ENCODE measurements around the gene COLEC11. TPM values are rescaled to one million over a fixed set of nuclear protein-coding genes. Genes with fewer than 3 reads are reported as not detected.

The COLEC11 gene
- total and polyA plus RNA-seq, 2 of the 13 experiments (the other 11 are each of a cell fraction or from before 2014, with no cell fraction given): 1.5 to 3.0 TPM

DNA sequence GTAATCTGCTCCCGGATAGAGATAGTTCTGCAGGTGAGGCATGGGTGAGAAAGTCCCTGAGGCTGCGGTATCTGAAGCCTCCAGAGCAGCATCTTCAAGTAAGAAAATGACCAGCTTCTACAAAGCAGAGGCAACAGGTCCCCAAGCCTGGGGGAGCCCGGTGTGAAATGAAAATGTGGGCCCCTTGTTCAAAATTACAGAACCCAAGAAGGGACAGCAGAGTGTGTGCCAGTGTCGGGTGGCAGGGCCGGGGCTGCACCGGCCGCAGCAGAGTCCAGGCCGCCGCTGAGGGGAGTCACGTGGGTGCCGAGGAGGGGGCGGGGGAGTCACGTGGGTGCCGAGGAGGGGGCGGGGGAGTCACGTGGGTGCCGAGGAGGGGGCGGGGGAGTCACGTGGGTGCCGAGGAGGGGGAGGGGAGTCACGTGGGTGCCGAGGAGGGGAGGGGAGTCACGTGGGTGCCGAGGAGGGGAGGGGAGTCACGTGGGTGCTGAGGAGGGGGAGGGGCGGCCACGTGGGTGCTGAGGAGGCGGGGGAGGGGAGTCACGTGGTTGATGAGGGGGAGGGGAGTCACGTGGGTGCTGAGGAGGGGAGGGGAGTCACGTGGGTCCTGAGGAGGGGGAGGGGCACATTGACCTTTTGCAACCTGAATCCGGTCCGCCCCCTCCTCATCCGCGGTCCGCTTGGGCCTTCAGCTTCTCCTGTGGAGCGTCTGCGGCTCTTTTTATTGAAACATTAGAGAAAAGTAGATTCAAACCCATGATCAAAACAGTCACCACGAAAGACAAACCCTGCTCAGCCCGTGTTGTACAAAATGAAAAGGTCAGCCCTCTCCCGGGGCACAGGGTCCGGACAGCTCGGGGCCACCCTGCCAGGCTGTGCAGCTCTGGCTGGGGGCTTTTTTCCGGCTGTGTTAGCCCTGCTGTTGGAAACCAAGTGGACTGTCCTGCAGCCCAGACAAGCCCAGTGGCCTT, 10.4 kb downstream of the COLEC11 start (continued):
- TF ChIP-seq, protein P1, sequence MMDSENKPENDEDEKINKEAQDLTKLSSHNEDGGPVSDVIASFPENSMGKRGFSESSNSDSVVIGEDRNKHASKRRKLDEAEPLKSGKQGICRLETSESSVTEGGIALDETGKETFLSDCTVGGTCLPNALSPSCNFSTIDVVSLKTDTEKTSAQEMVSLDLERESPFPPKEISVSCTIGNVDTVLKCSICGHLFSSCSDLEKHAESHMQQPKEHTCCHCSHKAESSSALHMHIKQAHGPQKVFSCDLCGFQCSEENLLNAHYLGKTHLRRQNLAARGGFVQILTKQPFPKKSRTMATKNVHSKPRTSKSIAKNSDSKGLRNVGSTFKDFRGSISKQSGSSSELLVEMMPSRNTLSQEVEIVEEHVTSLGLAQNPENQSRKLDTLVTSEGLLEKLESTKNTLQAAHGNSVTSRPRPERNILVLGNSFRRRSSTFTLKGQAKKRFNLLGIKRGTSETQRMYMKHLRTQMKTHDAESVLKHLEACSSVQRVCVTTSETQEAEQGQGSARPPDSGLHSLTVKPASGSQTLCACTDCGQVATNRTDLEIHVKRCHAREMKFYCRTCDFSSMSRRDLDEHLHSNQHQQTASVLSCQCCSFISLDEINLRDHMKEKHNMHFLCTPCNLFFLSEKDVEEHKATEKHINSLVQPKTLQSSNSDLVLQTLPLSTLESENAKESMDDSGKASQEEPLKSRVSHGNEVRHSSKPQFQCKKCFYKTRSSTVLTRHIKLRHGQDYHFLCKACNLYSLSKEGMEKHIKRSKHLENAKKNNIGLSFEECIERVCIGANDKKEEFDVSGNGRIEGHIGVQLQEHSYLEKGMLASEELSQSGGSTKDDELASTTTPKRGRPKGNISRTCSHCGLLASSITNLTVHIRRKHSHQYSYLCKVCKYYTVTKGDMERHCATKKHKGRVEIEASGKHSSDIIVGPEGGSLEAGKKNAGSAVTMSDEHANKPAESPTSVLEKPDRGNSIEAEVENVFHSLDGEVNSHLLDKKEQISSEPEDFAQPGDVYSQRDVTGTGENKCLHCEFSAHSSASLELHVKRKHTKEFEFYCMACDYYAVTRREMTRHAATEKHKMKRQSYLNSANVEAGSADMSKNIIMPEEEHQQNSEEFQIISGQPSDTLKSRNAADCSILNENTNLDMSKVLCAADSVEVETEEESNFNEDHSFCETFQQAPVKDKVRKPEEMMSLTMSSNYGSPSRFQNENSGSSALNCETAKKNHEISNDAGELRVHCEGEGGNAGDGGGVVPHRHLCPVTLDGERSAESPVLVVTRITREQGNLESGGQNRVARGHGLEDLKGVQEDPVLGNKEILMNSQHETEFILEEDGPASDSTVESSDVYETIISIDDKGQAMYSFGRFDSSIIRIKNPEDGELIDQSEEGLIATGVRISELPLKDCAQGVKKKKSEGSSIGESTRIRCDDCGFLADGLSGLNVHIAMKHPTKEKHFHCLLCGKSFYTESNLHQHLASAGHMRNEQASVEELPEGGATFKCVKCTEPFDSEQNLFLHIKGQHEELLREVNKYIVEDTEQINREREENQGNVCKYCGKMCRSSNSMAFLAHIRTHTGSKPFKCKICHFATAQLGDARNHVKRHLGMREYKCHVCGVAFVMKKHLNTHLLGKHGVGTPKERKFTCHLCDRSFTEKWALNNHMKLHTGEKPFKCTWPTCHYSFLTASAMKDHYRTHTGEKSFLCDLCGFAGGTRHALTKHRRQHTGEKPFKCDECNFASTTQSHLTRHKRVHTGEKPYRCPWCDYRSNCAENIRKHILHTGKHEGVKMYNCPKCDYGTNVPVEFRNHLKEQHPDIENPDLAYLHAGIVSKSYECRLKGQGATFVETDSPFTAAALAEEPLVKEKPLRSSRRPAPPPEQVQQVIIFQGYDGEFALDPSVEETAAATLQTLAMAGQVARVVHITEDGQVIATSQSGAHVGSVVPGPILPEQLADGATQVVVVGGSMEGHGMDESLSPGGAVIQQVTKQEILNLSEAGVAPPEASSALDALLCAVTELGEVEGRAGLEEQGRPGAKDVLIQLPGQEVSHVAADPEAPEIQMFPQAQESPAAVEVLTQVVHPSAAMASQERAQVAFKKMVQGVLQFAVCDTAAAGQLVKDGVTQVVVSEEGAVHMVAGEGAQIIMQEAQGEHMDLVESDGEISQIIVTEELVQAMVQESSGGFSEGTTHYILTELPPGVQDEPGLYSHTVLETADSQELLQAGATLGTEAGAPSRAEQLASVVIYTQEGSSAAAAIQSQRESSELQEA (CRISPR knock-in tag; IDR thresholded peaks at IDR 0.05; ENCODE audit: not compliant biosample characterization): no peak
- peak; percentile 26; the same call in 1 of the 2 replicates for TF ChIP-seq HCFC1 (IDR thresholded peaks at IDR 0.05; ENCODE audit: low read depth, low read length)
- TF ChIP-seq SP140L (CRISPR knock-in tag; IDR thresholded peaks at IDR 0.05; ENCODE audit: borderline replicate concordance): no peak
- TF ChIP-seq ESRRA (CRISPR knock-in tag; IDR thresholded peaks at IDR 0.05; ENCODE audit: low read depth): no peak
- TF ChIP-seq, protein P2, sequence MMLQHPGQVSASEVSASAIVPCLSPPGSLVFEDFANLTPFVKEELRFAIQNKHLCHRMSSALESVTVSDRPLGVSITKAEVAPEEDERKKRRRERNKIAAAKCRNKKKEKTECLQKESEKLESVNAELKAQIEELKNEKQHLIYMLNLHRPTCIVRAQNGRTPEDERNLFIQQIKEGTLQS (CRISPR knock-in tag; IDR thresholded peaks at IDR 0.05): no peak
- peak; percentile 76 for TF ChIP-seq RARA (CRISPR knock-in tag; IDR thresholded peaks at IDR 0.05)
- peak; percentile 51 for TF ChIP-seq SALL1 (CRISPR knock-in tag; IDR thresholded peaks at IDR 0.05)
- no peak for TF ChIP-seq ZNF451 (CRISPR knock-in tag; IDR thresholded peaks at IDR 0.05)
- TF ChIP-seq RFXANK (CRISPR knock-in tag; IDR thresholded peaks at IDR 0.05): no peak
- TF ChIP-seq, protein P3, sequence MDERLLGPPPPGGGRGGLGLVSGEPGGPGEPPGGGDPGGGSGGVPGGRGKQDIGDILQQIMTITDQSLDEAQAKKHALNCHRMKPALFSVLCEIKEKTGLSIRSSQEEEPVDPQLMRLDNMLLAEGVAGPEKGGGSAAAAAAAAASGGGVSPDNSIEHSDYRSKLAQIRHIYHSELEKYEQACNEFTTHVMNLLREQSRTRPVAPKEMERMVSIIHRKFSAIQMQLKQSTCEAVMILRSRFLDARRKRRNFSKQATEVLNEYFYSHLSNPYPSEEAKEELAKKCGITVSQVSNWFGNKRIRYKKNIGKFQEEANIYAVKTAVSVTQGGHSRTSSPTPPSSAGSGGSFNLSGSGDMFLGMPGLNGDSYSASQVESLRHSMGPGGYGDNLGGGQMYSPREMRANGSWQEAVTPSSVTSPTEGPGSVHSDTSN (CRISPR knock-in tag; IDR thresholded peaks at IDR 0.05): no peak
- TF ChIP-seq ZC3H4 (CRISPR knock-in tag; IDR thresholded peaks at IDR 0.05; ENCODE audit: borderline replicate concordance): no peak; the same call in none of the 2 replicates
- 0 out of 2 replicates have a peak, but pooled peaks have one; percentile 23 for TF ChIP-seq NFATC3 (CRISPR knock-in tag; IDR thresholded peaks at IDR 0.05)
- TF ChIP-seq POLR2G (IDR thresholded peaks at IDR 0.05; ENCODE audit: low read depth, low read length): peak; percentile 91
- TF ChIP-seq ETV5 (CRISPR knock-in tag; IDR thresholded peaks at IDR 0.05; ENCODE audit: borderline replicate concordance): peak; percentile 40; the same call in 1 of the 2 replicates
- TF ChIP-seq ZNF816 (CRISPR knock-in tag; IDR thresholded peaks at IDR 0.05; ENCODE audit: borderline replicate concordance): no peak
- no peak for TF ChIP-seq KLF11 (CRISPR knock-in tag; IDR thresholded peaks at IDR 0.05)
- TF ChIP-seq SMC3 (IDR thresholded peaks at IDR 0.05; ENCODE audit: low read length): no peak
- no peak for TF ChIP-seq ZNF567 (CRISPR knock-in tag; IDR thresholded peaks at IDR 0.05; ENCODE audit: borderline replicate concordance)
- no peak for TF ChIP-seq ZNF577 (CRISPR knock-in tag; IDR thresholded peaks at IDR 0.05; ENCODE audit: borderline replicate concordance, low read depth)
- TF ChIP-seq ZFP90 (CRISPR knock-in tag; IDR thresholded peaks at IDR 0.05; ENCODE audit: borderline replicate concordance): 0 out of 2 replicates have a peak, but pooled peaks have one; percentile 57
- TF ChIP-seq NFE2L2 (IDR thresholded peaks at IDR 0.05; ENCODE audit: low read length): no peak
